A549 (cell line): ENCODE results near the gene FNBP1L. TPM values are rescaled to one million over a fixed set of nuclear protein-coding genes. Genes with fewer than 3 reads are reported as not detected.

Source experiments
- ATAC-seq, 2 experiments: fragments of 200-7000 bp in 1 of 2; fragments of >200 bp in 1 of 2; cut with Nextera tagmentation in 1 of 2; cut with Tn5 transposase in 1 of 2; 3 replicates each; pipeline versions ENCODE4 v1.8.0 to v1.9.1; 2018 to 2020; ENCODE audit warnings: mild to moderate bottlenecking in 1 of 2, moderate library complexity in 1 of 2
- CTCF ChIA-PET: fragments of 300-600 bp; sonication (Branson Sonifier 250); formaldehyde crosslinking; extraction: SDS; loops from one replicate; lab custom pipeline; 2021; ENCODE audit warnings: antibody characterized with exemption, inconsistent platforms; lab: Yijun Ruan, JAX
- POLR2A ChIA-PET: fragments of 350-600 bp; formaldehyde crosslinking; extraction: SDS; loops from one replicate; lab custom pipeline; 2021; ENCODE audit warnings: antibody characterized with exemption, inconsistent platforms; lab: Yijun Ruan, JAX
- DNase-seq, 2 experiments: peaks; one replicate each; pipeline versions ENCODE4 v3.0.0 to v3.0.0-alpha.2; 2011 to 2016; ENCODE audit warnings: low read depth in 1 of 2, low spot score in 1 of 2
- FAIRE-seq: peaks from 2 replicates; lab custom pipeline; 2011; peaks lifted over from hg19 to GRCh38; lab: Jason Lieb, UNC
- H3K27ac ChIP-seq, 2 experiments: fragments of >200 bp; sonication (Bioruptor Twin); formaldehyde crosslinking; 3 replicates each; pipeline ENCODE4 v1.5.1; 2016 to 2017
- H3K4me1 ChIP-seq: fragments of >200 bp; sonication (Bioruptor Twin); formaldehyde crosslinking; 3 replicates; pipeline ENCODE4 v1.6.1; 2016
- H3K4me2 ChIP-seq: fragments of >200 bp; sonication (Bioruptor Twin); formaldehyde crosslinking; 3 replicates; pipeline ENCODE4 v1.6.1; 2016
- H3K4me3 ChIP-seq: fragments of >200 bp; sonication (Bioruptor Twin); formaldehyde crosslinking; 3 replicates; pipeline ENCODE4 v1.5.1; 2016
- H3K9me3 ChIP-seq: fragments of >200 bp; sonication (Bioruptor Twin); formaldehyde crosslinking; 3 replicates; pipeline ENCODE4 v1.6.1; 2016
- CTCF ChIP-seq: fragments of >200 bp; sonication (Bioruptor Twin); formaldehyde crosslinking; IDR thresholded peaks from 3 replicates; pipeline ENCODE4 v1.5.1; 2016
- ELK1 ChIP-seq: fragments of 150-350 bp; IDR thresholded peaks from 2 replicates; pipeline ENCODE4 v1.6.1; 2014; ENCODE audit warnings: low read depth, mild to moderate bottlenecking, low read length
- ESRRA ChIP-seq: fragments of 150-350 bp; IDR thresholded peaks from 2 replicates; pipeline ENCODE4 v1.6.1; 2014; ENCODE audit warnings: mild to moderate bottlenecking, low read length, borderline replicate concordance
- HMGXB4 ChIP-seq: fragments of 250-450 bp; sonication (Bioruptor Pico); IDR thresholded peaks from 2 replicates; pipeline ENCODE4 v1.5.0; 2021; ENCODE audit warnings: mild to moderate bottlenecking, moderate library complexity, borderline replicate concordance
- MAX ChIP-seq: IDR thresholded peaks from 2 replicates; pipeline ENCODE4 v1.6.1; 2012
- PBX3 ChIP-seq: IDR thresholded peaks from 2 replicates; pipeline ENCODE4 v1.6.1; 2012
- RARB ChIP-seq: fragments of 250-450 bp; sonication (Bioruptor Pico); IDR thresholded peaks from 2 replicates; pipeline ENCODE4 v1.8.0; 2021; ENCODE audit warnings: mild to moderate bottlenecking, moderate library complexity
- REST ChIP-seq: fragments of 200-600 bp; sonication (generic); IDR thresholded peaks from 2 replicates; pipeline ENCODE4 v1.6.1; 2016; ENCODE audit warnings: antibody characterized with exemption, mild to moderate bottlenecking, moderate library complexity
- ZC3H11A ChIP-seq: fragments of 450-650 bp; IDR thresholded peaks from 2 replicates; pipeline ENCODE4 v1.6.1; 2014; ENCODE audit warnings: antibody characterized with exemption, mild to moderate bottlenecking
- WGBS: methylation state at CpG from one replicate; pipeline ENCODE4 v1.1.6; 2017; ENCODE audit errors: missing lambda C conversion rate; 5-methylcytosine and 5-hydroxymethylcytosine counted together
- polyA plus RNA-seq, 4 experiments: library from polyadenylated mRNA; depleted of rRNA in 3 of 4; stranded (reverse); fragments of >200 nt; fragmentation: RNase III in 1 of 4; extraction: RNeasy Plus Mini Kit Qiagen cat#74134 plus additional on column Dnase treatment in 1 of 4; gene quantifications; 2 replicates in 3 of 4; 3 replicates in 1 of 4; pipeline ENCODE4 v1.2.3, GENCODE V29; 2011 to 2017

The FNBP1L gene
- polyA plus RNA-seq, 2 of the 4 experiments (the other 2 are of a cell fraction) = 19.8 to 42.3 TPM

- TF ChIP-seq PBX3 (no peak), REST (no peak)
- POLR2A ChIA-PET = no interaction called here
- Histone ChIP-seq H3K9me3 (no peaks in the 10 kb centered on the region), H3K4me3 (no peak overlapping the region), H3K27ac (peak overlapping the region in 1 of 2 experiments; percentile 30; a peak in 1 of 6 replicates), H3K4me1 (peaks cover 84% of the 10 kb centered on the region), H3K4me2 (no peak overlapping the region)
- CTCF ChIA-PET = interaction anchor here (2.2 kb wide), 1 partner anchor 246 kb away, joined by 6 read pairs; no protein-coding TSS in a partner anchor
- FAIRE-seq (no peak), ATAC-seq (no peak), DNase-seq (no peak)
- 80% methylated on average over 4 of the region's 6 CpGs for WGBS
These were observed 149.8 kb downstream of the FNBP1L start for GRCh38 chr1:93597709-93598108.

GRCh38 chr1:93598396-93598795 lies 150.5 kb downstream of the FNBP1L start:
- Histone ChIP-seq H3K27ac (peak overlapping the region in 1 of 2 experiments; percentile 46; a peak in 3 of 6 replicates), H3K4me1 (peaks cover 77% of the 10 kb centered on the region), H3K9me3 (no peaks in the 10 kb centered on the region), H3K4me2 (no peak overlapping the region), H3K4me3 (no peak overlapping the region)
- ChIA-PET POLR2A (no interaction called here), CTCF (interaction anchor here (0.7 to 2.2 kb wide), 2 partner anchors 13 to 246 kb away, joined by 3 to 6 read pairs; no protein-coding TSS in a partner anchor)
- FAIRE-seq = no peak
- ATAC-seq = no peak
- DNase-seq = no peak
- 80% methylated on average over 2 of the region's 2 CpGs for WGBS
- TF ChIP-seq MAX = no peak
- TF ChIP-seq RARB (CRISPR knock-in tag) = no peak
- TF ChIP-seq ESRRA = no peak

GRCh38 chr1:93598861-93599439 lies 151.0 kb downstream of the FNBP1L start:
- no peaks in the 10 kb centered on the region for H3K9me3 ChIP-seq
- TF ChIP-seq HMGXB4 (CRISPR knock-in tag) (no peak), ZC3H11A (no peak), ELK1 (no peak), CTCF (no peak)
- TF ChIP-seq, all 56 proteins: peak for 0
- Histone ChIP-seq H3K27ac (peak overlapping the region in 1 of 2 experiments; percentile 46; a peak in 3 of 6 replicates), H3K4me2 (no peak overlapping the region), H3K4me3 (no peak overlapping the region), H3K4me1 (peaks cover 76% of the 10 kb centered on the region)
- 83% methylated on average over 7 of the region's 7 CpGs for WGBS
- ChIA-PET POLR2A (no interaction called here), CTCF (interaction anchor here (0.7 to 2.2 kb wide), 2 partner anchors 14 to 245 kb away, joined by 3 to 6 read pairs; no protein-coding TSS in a partner anchor)
- no peak for ATAC-seq
- no peak for FAIRE-seq
- no peak for DNase-seq
